Vagina (tissue), 2 donors: ENCODE data around the gene TBC1D10B.

ENCODE experiments used
- POLR2A ChIP-seq, 2 donors: fragments of 450-650 bp; IDR thresholded peaks; one replicate each; pipeline ENCODE4 v1.6.1; 2017; ENCODE audit warnings: antibody characterized with exemption in 2 of 2, mild to moderate bottlenecking in 2 of 2, moderate library complexity in 2 of 2
- POLR2AphosphoS5 ChIP-seq, 2 donors: sonication (generic); formaldehyde crosslinking; IDR thresholded peaks; one replicate each; pipeline ENCODE4 v1.9.0; 2017; ENCODE audit warnings: antibody characterized with exemption in 2 of 2, mild to moderate bottlenecking in 2 of 2, low read depth in 1 of 2; ENCODE audit not compliant: insufficient read depth in 1 of 2
- TF ChIP-seq, protein P1 (sequence below), 3 experiments: fragments of 450-650 bp in 2 of 3; fragments of 200-600 bp in 1 of 3; sonication (generic) in 1 of 3; IDR thresholded peaks; one replicate each; pipeline ENCODE4 v1.5.1; 2017 to 2019; ENCODE audit warnings: antibody characterized with exemption in 3 of 3, mild to moderate bottlenecking in 2 of 3, moderate library complexity in 2 of 3

DNA sequence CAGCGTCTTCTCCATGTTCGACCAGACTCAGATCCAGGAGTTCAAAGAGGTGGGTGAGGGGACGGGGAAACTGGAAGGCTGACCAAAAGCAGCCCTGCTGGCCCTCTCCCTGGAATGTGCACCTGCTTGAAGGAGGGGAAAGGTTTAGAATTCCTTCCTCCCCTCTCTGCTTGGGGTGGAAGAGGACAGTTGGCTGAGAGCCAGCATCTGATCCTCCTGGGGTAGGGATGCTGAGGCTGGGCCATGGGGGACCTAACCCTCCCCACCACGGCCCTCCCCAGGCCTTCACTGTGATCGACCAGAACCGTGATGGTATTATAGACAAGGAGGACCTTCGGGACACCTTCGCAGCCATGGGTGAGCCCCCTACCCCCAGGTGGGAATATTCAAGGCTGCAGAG lies 5.6 kb upstream of the TBC1D10B start:
- TF ChIP-seq, protein P1, sequence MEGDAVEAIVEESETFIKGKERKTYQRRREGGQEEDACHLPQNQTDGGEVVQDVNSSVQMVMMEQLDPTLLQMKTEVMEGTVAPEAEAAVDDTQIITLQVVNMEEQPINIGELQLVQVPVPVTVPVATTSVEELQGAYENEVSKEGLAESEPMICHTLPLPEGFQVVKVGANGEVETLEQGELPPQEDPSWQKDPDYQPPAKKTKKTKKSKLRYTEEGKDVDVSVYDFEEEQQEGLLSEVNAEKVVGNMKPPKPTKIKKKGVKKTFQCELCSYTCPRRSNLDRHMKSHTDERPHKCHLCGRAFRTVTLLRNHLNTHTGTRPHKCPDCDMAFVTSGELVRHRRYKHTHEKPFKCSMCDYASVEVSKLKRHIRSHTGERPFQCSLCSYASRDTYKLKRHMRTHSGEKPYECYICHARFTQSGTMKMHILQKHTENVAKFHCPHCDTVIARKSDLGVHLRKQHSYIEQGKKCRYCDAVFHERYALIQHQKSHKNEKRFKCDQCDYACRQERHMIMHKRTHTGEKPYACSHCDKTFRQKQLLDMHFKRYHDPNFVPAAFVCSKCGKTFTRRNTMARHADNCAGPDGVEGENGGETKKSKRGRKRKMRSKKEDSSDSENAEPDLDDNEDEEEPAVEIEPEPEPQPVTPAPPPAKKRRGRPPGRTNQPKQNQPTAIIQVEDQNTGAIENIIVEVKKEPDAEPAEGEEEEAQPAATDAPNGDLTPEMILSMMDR (IDR thresholded peaks at IDR 0.05) = no peak
- TF ChIP-seq POLR2A (IDR thresholded peaks at IDR 0.05) = no peak
- no peak for TF ChIP-seq POLR2AphosphoS5 (IDR thresholded peaks at IDR 0.05; ENCODE audit: insufficient read depth in 1 of 2, low read depth in 1 of 2)
